Measurements from ENCODE around the gene CNTN4.

The CNTN4 gene

GRCh38 chr3:2392981-2393380, 294.3 kb downstream of the CNTN4 start:
- DNase-seq (ENCODE audit: low read depth in 3 of 3) = no peak

- no peak for DNase-seq (ENCODE audit: low read depth in 3 of 3)
These were observed 316.4 kb downstream of the CNTN4 start for GRCh38 chr3:2415083-2415482.

- DNase-seq (ENCODE audit: low read depth in 3 of 3) = no peak
These were observed 322.3 kb downstream of the CNTN4 start for GRCh38 chr3:2420919-2421318.

GRCh38 chr3:2423143-2423542, 324.5 kb downstream of the CNTN4 start:
- DNase-seq (ENCODE audit: low read depth in 3 of 3) = no peak

GRCh38 chr3:2441558-2441957, 342.9 kb downstream of the CNTN4 start:
- no peak for DNase-seq (ENCODE audit: low read depth in 3 of 3)

- no peak for DNase-seq (ENCODE audit: low read depth in 3 of 3)
These were observed 347.5 kb downstream of the CNTN4 start for GRCh38 chr3:2446146-2446545.

- no peak for DNase-seq (ENCODE audit: low read depth in 3 of 3)
These were observed 353.6 kb downstream of the CNTN4 start for GRCh38 chr3:2452249-2452648.

GRCh38 chr3:2454865-2455264, 356.2 kb downstream of the CNTN4 start:
- no peak for DNase-seq (ENCODE audit: low read depth in 3 of 3)

GRCh38 chr3:2456788-2457187, 358.1 kb downstream of the CNTN4 start:
- no peak for DNase-seq (ENCODE audit: low read depth in 3 of 3)

GRCh38 chr3:2458816-2459215, 360.1 kb downstream of the CNTN4 start:
- DNase-seq (ENCODE audit: low read depth in 3 of 3) = no peak

GRCh38 chr3:2465842-2466241, 367.2 kb downstream of the CNTN4 start:
- no peak for DNase-seq (ENCODE audit: low read depth in 3 of 3)

- no peak for DNase-seq (ENCODE audit: low read depth in 3 of 3)
These were observed 370.1 kb downstream of the CNTN4 start for GRCh38 chr3:2468816-2469215.

- DNase-seq (ENCODE audit: low read depth in 3 of 3) = no peak
These were observed 378.3 kb downstream of the CNTN4 start for GRCh38 chr3:2476996-2477395.

GRCh38 chr3:2477620-2478019, 379.0 kb downstream of the CNTN4 start:
- no peak for DNase-seq (ENCODE audit: low read depth in 3 of 3)

GRCh38 chr3:2484162-2485026, 385.7 kb downstream of the CNTN4 start:
- no peak for DNase-seq (ENCODE audit: low read depth in 3 of 3)

GRCh38 chr3:2485027-2485375, 386.3 kb downstream of the CNTN4 start:
- DNase-seq (ENCODE audit: low read depth in 3 of 3) = no peak

- DNase-seq (ENCODE audit: low read depth in 3 of 3) = no peak
These were observed 397.1 kb downstream of the CNTN4 start for GRCh38 chr3:2495746-2496145.

- DNase-seq (ENCODE audit: low read depth in 3 of 3) = no peak
These were observed 406.2 kb downstream of the CNTN4 start for GRCh38 chr3:2504912-2505311.

GRCh38 chr3:2506776-2507175, 408.1 kb downstream of the CNTN4 start:
- DNase-seq (ENCODE audit: low read depth in 3 of 3) = no peak

- no peak for DNase-seq (ENCODE audit: low read depth in 3 of 3)
These were observed 412.0 kb downstream of the CNTN4 start for GRCh38 chr3:2510591-2511145.

- DNase-seq (ENCODE audit: low read depth in 3 of 3) = no peak
These were observed 412.7 kb downstream of the CNTN4 start for GRCh38 chr3:2511356-2511755.

GRCh38 chr3:2512881-2513280, 414.2 kb downstream of the CNTN4 start:
- no peak for DNase-seq (ENCODE audit: low read depth in 3 of 3)

- no peak for DNase-seq (ENCODE audit: low read depth in 3 of 3)
These were observed 415.3 kb downstream of the CNTN4 start for GRCh38 chr3:2513986-2514385.
